ENCODE results near the gene RASSF8.

DNA sequence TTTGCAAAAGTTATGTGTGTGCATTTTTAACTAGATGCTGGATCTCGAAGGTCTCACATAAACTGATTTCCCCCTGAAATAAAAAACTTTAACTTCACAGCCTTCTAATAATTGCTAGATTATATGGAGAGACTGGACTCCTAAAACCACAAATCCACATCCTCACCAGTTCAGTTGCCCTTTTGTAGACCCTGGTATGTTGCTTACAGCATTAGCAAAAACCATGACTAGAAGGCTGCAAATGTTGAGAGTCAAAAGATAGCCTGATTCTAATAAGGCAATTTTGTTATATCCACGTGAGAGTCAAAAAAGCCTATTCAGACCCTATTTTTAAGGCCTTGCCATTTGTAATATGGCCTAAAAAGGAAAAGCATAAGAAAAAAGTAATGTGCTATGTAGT is 37.4 kb downstream of the RASSF8 start:
- no peak for TF ChIP-seq ZNF354B (CRISPR knock-in tag; IDR thresholded peaks at IDR 0.05)
- TF ChIP-seq TBL1XR1 (IDR thresholded peaks at IDR 0.05; ENCODE audit: low read length in 2 of 2) = no peak
